ENCODE measurements around the gene PSTPIP1.

Gene PSTPIP1

DNA sequence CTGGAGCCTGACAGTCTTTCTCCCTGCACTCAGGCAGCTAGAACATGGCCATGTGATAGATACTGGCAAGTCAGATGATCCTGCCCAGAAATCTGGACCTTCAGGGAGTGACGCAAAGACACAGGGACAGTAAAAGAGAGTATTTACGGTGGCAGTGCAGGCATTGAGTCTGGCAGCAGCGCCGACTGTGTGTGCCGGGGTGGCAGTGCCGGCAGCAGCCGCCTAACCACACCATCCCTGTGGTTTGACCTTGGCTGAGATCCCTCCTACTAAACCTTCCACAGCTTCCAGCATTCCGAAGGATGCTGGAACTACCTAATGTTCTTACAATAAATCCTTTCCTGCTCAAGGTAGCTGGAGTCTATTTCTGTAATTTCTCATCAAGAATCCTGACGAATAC lies 80.6 kb downstream of the PSTPIP1 start:
- no peak for DNase-seq

DNA sequence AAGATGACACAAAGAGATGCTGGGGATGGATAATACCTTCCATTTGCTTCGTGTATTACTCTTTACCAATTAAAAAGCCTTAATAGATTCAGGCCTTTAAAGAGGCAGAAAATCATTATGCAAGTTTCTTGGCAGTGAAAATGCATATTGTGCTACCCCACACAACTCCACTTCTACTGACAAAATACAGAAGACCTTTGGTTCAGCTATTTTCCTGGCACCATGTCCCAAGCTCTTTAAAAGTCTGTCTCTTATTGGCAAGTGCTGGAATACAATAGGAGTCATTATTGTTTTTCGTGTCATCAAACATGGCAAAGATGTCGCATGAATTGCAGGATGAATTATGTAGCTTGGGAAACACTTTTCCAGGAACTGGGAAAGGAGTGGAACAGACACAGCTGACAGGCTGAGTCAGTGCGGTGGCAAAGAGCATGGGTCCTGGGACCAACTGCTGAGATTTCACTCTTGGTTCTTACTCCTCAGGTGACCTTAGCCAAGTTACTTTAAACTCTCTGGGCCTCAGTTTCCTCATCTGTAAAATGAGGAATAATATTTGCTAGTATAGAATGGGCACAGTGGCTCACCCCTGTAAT lies 81.5 kb downstream of the PSTPIP1 start:
- DNase-seq, result no peak

DNA sequence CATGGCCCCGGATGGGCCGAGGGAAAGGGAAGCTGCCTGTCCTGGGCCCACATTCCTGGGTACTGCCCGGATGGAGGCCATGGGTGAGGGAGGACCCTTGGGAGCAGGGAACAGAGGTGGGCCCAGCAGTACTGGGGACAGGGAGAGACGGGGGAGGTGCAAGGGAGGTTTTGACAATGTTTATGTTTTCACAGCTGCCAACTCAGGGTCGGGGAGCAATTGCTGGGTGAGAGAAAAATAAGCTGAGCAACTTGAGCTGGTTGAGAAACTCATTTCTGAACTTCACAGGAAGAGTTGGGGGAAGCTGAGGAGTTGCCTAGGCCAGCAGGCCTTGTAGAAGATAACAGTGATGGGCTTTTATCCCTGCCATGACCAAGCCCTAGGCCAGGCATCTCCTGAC lies 87.0 kb downstream of the PSTPIP1 start:
- DNase-seq, result no peak

DNA sequence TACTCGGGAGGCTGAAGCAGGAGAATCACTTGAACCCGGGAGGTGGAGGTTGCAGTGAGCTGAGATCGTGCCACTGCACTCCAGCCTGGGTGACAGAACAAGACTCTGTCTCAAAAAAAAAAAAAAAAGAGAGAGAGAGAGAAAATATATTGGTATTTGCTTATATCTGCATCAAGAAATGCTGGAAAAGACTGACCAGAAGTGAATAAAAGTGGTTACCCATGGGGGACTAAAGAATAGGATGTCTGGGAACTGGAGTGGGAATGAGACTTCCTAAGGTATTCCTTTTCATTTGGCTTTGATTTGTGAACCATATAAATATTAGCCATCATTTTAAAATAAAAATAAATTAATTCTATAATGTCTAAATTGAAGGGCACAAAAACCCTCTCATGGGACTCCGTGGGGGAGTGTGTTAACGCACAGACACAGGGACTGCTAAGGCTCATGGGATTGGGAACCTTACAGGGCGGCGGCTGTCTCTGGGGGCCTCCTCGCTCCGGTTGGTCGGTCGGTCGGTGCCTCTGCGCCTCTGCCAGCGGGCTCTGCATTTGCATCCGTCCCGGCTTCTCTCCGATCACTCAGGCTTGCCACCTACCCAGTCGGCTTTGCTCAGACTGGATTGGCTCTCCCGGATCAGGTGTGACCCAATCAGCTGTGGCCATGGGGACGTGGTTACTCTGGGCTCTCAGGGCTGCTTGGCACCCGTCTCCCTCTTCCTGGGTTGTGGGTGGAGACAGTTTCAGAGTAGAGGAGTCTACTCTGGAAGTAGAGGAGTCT lies 88.6 kb downstream of the PSTPIP1 start:
- peak; percentile 88 for DNase-seq

DNA sequence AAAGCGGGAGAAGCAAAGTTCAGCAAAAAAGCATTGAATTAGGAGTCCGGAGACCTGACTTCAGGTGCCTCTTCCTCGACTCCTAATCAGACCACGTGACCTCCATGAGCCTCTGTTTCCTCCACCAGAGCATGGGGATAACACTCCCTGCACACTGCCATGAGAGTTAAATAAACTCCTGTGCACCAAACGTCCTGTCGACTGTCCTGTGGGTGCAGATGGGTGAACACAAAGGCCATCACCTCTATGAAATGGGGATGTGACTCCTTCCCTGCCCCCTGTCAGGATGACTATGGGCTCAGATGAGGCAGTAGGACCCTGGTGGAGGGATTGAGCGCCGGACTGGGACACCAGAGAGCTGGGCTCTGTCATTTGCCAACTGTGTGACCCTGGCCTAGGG lies 89.5 kb downstream of the PSTPIP1 start:
- DNase-seq, result no peak

DNA sequence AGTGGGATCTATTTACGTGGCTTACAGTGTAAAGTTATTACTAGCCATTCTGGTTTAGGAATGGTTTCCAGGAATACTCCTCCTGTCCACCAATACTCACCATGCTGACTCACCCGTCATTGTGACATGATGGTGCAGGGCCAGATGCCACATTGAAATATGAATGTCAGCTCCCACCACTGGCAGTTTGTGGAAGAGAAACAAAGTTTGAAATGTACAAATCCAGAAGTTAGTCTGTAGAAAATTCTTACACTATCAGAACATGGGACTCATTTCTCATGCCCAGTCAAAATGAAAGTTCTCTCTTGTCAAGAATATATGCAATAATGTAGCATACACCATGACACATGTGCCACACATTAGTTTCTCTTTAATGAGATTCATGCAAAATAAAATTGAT lies 90.4 kb downstream of the PSTPIP1 start:
- peak; percentile 12 for DNase-seq
